Fibroblast of skin of abdomen (primary cell): ENCODE measurements around the gene PRPS1. TPM values are rescaled to one million over a fixed set of nuclear protein-coding genes. Genes with fewer than 3 reads are reported as not detected.
"Not testable (repeated sequence)": the region's sequence is repeated elsewhere in the genome, so short reads cannot be mapped to it uniquely, and the experiment has no call there.

Experiments used
- DNase-seq: peaks from one replicate; pipeline ENCODE4 v3.0.0-alpha.2; 2013
- polyA plus RNA-seq, 2 experiments: library from polyadenylated mRNA; unstranded; fragments of 120-200 nt; gene quantifications; one replicate each; pipeline ENCODE4 v1.2.1, GENCODE V29; 2013; ENCODE audit not compliant: insufficient read length in 2 of 2

Gene PRPS1
- polyA plus RNA-seq (2013, experiment 1 of 2; ENCODE audit: insufficient read length), result 66.0 TPM
- polyA plus RNA-seq (2013, experiment 2 of 2; ENCODE audit: insufficient read length), result 62.9 TPM

- DNase-seq, result peak; percentile 96
Observed at GRCh38 chrX:107627838-107628661, at the start of gene PRPS1. Gene PRPS1, plus strand, starts transcription at chrX:107628510. Its CDS starts 119 bp downstream, at chrX:107628629.

DNA sequence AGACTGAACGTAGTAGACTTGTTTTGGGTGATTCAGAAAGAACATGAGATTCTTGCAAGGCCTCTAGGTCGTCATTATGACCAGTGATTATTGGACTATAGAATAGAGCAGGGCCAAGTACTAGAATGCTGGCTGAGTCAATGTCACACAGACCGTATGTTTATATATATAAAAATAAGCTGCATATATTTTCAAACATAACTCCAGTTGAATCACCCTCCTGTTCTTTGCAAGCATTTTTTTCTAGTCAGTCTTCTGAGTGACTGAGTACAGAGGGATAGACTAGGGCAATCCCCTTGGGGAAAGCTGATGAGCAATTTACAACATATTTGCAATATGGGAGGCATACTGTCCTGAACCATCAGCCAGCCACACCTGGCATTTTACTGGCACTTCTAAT is 48.4 kb upstream of the PRPS1 start:
- peak; percentile 38 for DNase-seq

DNA sequence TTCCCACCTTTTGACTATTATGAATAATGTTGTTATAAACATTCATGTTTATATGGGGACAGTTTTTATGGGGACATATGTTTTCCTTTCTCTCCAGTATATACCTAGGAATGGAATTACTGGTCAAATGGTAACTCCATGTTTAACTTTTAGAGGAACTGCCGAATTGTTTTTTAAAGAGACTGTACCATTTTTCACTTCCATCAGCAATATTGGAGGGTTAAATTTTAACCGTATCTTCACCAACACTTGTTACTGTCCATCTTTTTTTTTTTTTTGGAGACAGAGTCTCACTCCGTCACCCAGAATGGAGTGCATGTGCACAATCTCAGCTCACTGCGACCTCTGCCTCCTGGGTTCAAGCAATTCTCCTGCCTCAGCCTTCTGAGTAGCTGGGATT is 46.4 kb upstream of the PRPS1 start:
- DNase-seq, result no peak

DNA sequence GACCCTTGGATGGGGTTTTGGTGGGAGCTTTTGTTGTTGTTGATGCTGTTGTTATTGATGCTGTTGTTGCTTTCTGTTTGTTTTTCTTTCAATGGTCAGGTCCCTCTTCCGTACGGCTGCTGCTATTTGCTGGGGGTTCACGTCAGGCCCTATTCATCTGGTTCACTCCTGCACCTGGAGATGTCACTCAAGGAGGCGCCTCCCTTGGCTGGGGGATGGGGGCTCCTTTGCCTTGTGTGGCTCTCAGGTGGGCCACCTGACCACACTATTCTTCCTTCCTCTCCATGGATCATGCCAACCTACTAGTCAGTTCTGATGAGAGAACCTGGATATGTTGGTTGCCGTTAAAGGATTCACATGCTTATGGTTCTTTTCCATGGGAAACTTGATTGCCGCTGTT is 39.1 kb upstream of the PRPS1 start:
- DNase-seq, result no peak

DNA sequence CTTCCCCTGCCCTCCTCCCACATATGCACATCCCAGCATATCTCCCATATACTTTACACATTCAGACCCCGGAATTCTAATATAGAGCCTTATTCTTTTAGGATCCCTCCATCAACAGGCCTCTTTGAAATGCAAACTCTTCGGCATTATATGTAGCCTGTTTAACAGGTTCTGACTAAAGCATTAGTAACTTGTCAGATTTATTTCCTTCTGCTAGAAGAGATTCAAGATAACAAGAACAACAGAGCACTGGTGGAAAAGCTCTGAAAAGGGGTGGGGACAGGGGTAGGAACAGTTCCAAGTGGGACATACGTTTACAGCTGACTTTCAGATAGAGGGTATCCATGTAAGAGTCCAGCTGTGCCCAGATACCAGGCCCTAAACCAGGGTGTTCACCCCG is 31.7 kb upstream of the PRPS1 start:
- no peak for DNase-seq

GRCh38 chrX:107597264-107597663 is 31.0 kb upstream of the PRPS1 start:
- no peak for DNase-seq

- no peak for DNase-seq
Observed at GRCh38 chrX:107597791-107598190, 30.5 kb upstream of the PRPS1 start.

GRCh38 chrX:107599450-107599861 is 28.9 kb upstream of the PRPS1 start:
- no peak for DNase-seq

GRCh38 chrX:107600366-107600765 is 27.9 kb upstream of the PRPS1 start:
- no peak for DNase-seq

GRCh38 chrX:107601326-107601725 is 27.0 kb upstream of the PRPS1 start:
- DNase-seq, result no peak

DNA sequence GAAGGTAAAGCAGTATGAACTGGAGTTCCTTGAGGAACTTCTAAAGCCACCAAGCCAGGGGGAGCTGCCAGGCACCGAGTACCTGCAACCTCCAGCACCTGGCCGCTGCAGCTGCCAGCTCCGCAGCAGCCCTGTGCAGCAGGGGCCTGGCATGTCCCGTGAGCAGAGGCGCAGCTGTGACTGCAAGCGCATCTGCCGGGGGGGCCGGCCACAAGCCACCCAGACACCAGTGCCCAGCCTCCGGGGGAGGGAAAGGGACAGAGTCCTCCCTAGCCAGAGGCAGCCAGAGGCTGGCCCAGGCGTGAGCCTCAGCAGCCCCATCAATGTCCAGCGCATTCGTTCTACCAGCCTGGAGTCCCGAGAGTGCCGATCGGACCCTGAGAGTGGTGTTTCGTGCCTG is 26.6 kb upstream of the PRPS1 start:
- no peak for DNase-seq

DNA sequence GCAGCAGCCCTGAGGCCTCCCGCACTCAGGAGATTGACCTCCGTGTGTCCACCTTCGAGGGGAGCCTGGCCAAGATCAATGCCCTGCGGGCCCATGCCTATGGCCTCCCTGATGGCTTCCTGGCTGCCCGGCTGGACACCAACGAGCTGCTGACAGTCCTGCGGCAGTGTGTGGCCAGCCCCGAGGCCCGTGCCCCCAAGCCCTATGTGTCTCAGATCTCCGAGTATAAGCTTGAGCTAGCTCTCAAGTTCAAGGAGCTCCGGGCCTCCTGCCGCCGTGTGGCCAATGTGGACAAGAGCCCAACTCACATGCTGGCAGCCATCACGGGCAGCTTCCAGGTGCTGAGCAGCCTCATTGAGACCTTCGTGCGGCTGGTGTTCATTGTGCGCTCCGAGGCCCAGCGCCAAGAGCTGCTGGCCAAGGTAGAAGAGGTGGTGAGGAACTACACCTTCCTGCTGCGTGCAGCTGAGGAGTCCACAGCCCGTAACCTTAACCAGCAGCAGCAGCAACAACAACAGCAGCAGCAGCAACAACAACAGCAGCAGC is 25.5 kb upstream of the PRPS1 start:
- no peak for DNase-seq

- DNase-seq, result no peak
Observed at GRCh38 chrX:107603429-107604159, 24.7 kb upstream of the PRPS1 start.

DNA sequence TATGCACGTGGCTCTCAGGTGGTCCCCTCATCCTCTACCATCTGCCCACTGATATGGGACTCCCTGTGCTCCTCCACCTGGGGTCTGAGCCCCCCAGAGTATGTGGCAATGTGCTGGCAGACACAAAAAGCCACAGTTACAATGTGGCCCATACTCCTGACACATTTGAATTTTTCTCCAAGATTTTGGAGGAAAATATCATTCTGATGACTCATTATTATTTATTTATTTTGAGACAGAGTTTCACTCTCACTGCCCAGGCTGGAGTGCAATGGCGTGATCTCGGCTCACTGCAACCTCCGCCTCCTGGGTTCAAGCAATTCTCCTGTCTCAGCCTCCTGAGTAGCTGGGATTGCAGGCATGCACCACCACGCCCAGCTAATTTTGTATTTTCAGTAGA is 19.2 kb upstream of the PRPS1 start:
- not testable (repeated sequence) for DNase-seq

DNA sequence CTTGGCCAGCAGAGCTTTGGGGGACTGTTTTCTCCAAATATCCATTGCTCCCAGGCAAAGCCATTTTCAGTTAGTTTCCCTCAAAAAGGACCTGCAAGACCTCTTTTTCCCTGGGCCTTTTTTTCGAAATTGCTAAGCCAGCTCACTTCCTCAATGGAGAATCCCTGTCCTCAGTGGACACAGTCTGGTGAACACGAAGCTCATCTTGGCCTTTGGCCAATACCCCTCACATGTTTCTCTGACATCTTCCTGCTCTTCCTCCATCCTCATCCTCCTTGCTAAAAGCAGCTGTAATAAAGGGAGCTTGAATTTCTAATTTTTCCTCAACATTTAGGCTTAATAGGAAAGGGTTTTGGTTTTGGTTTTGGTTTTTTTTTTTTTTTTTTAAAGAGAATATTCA is 17.6 kb upstream of the PRPS1 start:
- DNase-seq, result no peak

GRCh38 chrX:107619885-107620322 is 8.4 kb upstream of the PRPS1 start:
- DNase-seq, result peak; percentile 57

GRCh38 chrX:107624893-107625292 is 3.4 kb upstream of the PRPS1 start:
- DNase-seq, result no peak

- DNase-seq, result no peak
Observed at GRCh38 chrX:107625739-107626138, 2.6 kb upstream of the PRPS1 start.

DNA sequence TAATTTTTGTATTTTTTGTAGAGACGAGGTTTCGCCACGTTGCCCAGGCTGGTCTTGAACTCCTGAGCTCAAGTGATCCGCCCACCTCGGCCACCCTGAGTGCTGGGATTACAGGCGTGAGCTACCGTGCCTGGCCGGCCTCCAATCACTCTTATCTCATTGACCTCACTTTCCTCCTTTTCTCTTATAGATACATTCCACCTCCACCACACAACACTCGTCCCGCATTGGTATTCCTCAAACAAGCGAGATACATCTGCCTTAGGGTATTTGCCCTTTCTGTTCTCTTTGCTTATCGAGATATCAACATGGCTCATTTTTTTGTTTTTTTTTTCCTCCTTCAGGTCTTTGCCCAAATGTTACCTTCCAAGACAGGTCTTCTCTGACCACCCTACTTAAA is 1.8 kb upstream of the PRPS1 start:
- DNase-seq, result no peak

DNA sequence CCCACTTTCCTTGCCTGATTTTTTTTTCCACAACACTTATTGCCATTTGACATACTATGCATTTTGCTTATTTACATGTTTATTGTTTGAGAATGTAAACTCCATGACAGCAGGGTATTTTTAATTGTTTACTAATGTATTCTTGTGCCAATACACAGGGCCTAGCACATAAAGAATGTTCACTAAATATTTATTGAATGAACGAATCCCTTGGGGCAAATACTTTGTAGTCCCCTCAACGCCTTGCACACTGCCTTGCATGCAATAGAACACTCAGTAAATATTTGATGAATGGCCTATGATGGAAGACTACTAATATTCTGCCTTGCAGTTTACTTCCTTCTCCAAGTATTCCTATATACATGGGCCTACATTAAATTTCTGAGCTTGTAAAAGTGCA is 1.4 kb upstream of the PRPS1 start:
- DNase-seq, result no peak

- DNase-seq, result peak; percentile 20
Observed at GRCh38 chrX:107628662-107629539, 591 bp downstream of the PRPS1 start.

- no peak for DNase-seq
Observed at GRCh38 chrX:107629540-107629909, 1.2 kb downstream of the PRPS1 start.
